ENCODE results near the gene RCAN2. TPM values are rescaled to one million over a fixed set of nuclear protein-coding genes. Genes with fewer than 3 reads are reported as not detected.
A peak's percentile ranks its signal among the peaks of the same experiment; 100 is the strongest.

The RCAN2 gene
- total and polyA plus RNA-seq, 2 experiments from 2014 or later = 6.0 to 9.3 TPM

- Histone ChIP-seq H3K27me3 (ENCODE audit: insufficient read depth) (peaks cover 21% of the 10 kb centered on the region), H3F3A (replicated peaks; ENCODE audit: low read depth) (no peaks in the 10 kb centered on the region; the same call in 1 of the 2 replicates), H3K27ac (ENCODE audit: low read depth) (no peak overlapping the region), H3K4me1 (ENCODE audit: insufficient read depth) (peaks cover 34% of the 10 kb centered on the region), H4K20me1 (replicated peaks; ENCODE audit: insufficient read depth) (no peaks in the 10 kb centered on the region; the same call in 1 of the 2 replicates), H3K4me2 (peak overlapping the region; percentile 89), H3K79me2 (replicated peaks; ENCODE audit: insufficient read depth) (no peaks in the 10 kb centered on the region), H3K9me2 (ENCODE audit: insufficient read depth) (peaks cover 6% of the 10 kb centered on the region; the same call in 1 of the 2 replicates), H3K4me3 (peak overlapping the region; percentile 98), H2AFZ (0 out of 2 replicates have a peak overlapping the region, but pooled peaks have one; percentile 85), H3K36me3 (ENCODE audit: insufficient read depth) (no peaks in the 10 kb centered on the region)
- DNase-seq (ENCODE audit: low spot score) (peak; percentile 80), ATAC-seq (peak; percentile 49)
- H3K27me3 Mint-ChIP-seq (ENCODE audit: insufficient read depth, low read depth, poor library complexity) = peaks cover 11% of the 10 kb centered on the region
- H3K9me3 Mint-ChIP-seq = no peaks in the 10 kb centered on the region
- H3K4me3 Mint-ChIP-seq = peak overlapping the region; percentile 84
- H3K27ac Mint-ChIP-seq = no peak overlapping the region
- peaks cover 35% of the 10 kb centered on the region for H3K4me1 Mint-ChIP-seq
- no peaks in the 10 kb centered on the region; the same call in 2 of the 3 replicates for H3K36me3 Mint-ChIP-seq (ENCODE audit: low read depth)
- no peak for TF ChIP-seq ZNF462 (CRISPR knock-in tag; IDR thresholded peaks at IDR 0.05)
- TF ChIP-seq, protein P1, sequence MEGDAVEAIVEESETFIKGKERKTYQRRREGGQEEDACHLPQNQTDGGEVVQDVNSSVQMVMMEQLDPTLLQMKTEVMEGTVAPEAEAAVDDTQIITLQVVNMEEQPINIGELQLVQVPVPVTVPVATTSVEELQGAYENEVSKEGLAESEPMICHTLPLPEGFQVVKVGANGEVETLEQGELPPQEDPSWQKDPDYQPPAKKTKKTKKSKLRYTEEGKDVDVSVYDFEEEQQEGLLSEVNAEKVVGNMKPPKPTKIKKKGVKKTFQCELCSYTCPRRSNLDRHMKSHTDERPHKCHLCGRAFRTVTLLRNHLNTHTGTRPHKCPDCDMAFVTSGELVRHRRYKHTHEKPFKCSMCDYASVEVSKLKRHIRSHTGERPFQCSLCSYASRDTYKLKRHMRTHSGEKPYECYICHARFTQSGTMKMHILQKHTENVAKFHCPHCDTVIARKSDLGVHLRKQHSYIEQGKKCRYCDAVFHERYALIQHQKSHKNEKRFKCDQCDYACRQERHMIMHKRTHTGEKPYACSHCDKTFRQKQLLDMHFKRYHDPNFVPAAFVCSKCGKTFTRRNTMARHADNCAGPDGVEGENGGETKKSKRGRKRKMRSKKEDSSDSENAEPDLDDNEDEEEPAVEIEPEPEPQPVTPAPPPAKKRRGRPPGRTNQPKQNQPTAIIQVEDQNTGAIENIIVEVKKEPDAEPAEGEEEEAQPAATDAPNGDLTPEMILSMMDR (conservative IDR thresholded peaks at IDR 0.05; ENCODE audit: low read depth in 2 of 2) = peak; percentile 51 to 64
Measured at GRCh38 chr6:46490425-46491200, 636 bp downstream of the RCAN2 start.
